Vagina (tissue), 2 donors: ENCODE measurements around the gene SLC4A1AP.

Experiments
- POLR2A ChIP-seq, 2 donors: fragments of 450-650 bp; IDR thresholded peaks; one replicate each; pipeline ENCODE4 v1.6.1; 2017; ENCODE audit warnings: antibody characterized with exemption in 2 of 2, mild to moderate bottlenecking in 2 of 2, moderate library complexity in 2 of 2
- TF ChIP-seq, protein P1 (sequence below), 3 experiments: fragments of 450-650 bp in 2 of 3; fragments of 200-600 bp in 1 of 3; sonication (generic) in 1 of 3; IDR thresholded peaks; one replicate each; pipeline ENCODE4 v1.5.1; 2017 to 2019; ENCODE audit warnings: antibody characterized with exemption in 3 of 3, mild to moderate bottlenecking in 2 of 3, moderate library complexity in 2 of 3

DNA sequence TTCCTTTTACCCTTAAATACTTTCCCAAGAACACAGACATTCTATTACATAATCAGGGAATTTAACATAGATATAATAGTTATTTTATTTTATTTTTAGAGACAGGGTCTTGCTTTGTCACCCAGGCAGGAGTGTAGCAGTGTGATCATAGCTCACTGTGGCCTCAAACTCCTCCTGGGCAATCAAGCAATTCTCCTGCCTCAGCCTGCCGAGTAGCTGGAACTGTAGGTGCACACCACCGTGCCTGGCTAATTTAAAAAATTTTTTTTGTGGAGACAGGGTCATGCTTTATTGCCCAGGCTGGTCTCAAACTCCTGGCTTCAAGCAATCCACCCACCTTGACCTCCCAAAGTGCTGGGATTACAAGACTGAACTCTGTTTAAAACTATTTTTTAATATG is 45.6 kb downstream of the SLC4A1AP start:
- TF ChIP-seq, protein P1, sequence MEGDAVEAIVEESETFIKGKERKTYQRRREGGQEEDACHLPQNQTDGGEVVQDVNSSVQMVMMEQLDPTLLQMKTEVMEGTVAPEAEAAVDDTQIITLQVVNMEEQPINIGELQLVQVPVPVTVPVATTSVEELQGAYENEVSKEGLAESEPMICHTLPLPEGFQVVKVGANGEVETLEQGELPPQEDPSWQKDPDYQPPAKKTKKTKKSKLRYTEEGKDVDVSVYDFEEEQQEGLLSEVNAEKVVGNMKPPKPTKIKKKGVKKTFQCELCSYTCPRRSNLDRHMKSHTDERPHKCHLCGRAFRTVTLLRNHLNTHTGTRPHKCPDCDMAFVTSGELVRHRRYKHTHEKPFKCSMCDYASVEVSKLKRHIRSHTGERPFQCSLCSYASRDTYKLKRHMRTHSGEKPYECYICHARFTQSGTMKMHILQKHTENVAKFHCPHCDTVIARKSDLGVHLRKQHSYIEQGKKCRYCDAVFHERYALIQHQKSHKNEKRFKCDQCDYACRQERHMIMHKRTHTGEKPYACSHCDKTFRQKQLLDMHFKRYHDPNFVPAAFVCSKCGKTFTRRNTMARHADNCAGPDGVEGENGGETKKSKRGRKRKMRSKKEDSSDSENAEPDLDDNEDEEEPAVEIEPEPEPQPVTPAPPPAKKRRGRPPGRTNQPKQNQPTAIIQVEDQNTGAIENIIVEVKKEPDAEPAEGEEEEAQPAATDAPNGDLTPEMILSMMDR (IDR thresholded peaks at IDR 0.05), result no peak
- no peak for TF ChIP-seq POLR2A (IDR thresholded peaks at IDR 0.05)
